Panc1 (cell line): ENCODE data around the gene PRDX5. TPM values are rescaled to one million over a fixed set of nuclear protein-coding genes. Genes with fewer than 3 reads are reported as not detected.

ENCODE experiments used
- ATAC-seq: fragments of 200-7000 bp; cut with Tn5 transposase; 2 replicates; pipeline ENCODE4 v1.9.1; 2020; ENCODE audit warnings: mild to moderate bottlenecking, moderate library complexity
- BruUV-seq: library from RNA; stranded (reverse); fragments of 400-500 nt; replicated peaks from 2 replicates; lab custom pipeline; 2021; lab: Mats Ljungman, UMichigan
- CTCF ChIA-PET: fragments of 300-600 bp; sonication (Branson Sonifier 250); formaldehyde crosslinking; loops from one replicate; lab custom pipeline; 2022; ENCODE audit warnings: antibody characterized with exemption; lab: Charles Lee
- POLR2A ChIA-PET: fragments of 300-600 bp; sonication (Branson Sonifier 250); formaldehyde crosslinking; loops from one replicate; lab custom pipeline; 2022; ENCODE audit warnings: antibody characterized with exemption; lab: Charles Lee
- DNase-seq: peaks from one replicate; pipeline ENCODE4 v3.0.0-alpha.2; 2010; ENCODE audit warnings: low read depth, low spot score
- H3K27ac ChIP-seq: 2 replicates; pipeline ENCODE4 v1.5.1; 2011; ENCODE audit warnings: mild to moderate bottlenecking, low read length, inconsistent platforms
- H3K27me3 ChIP-seq: fragments of 200-500 bp; sonication (Bioruptor generic); 2 replicates; pipeline ENCODE4 v1.6.0; 2014; ENCODE audit warnings: low read length, inconsistent platforms; ENCODE audit not compliant: control insufficient read depth, insufficient read depth
- H3K36me3 ChIP-seq: fragments of 200-500 bp; sonication (Bioruptor generic); 2 replicates; pipeline ENCODE4 v1.5.1; 2014; ENCODE audit warnings: inconsistent platforms, mild to moderate bottlenecking, low read length, moderate library complexity; ENCODE audit not compliant: control insufficient read depth, insufficient read depth
- H3K4me1 ChIP-seq: 2 replicates; pipeline ENCODE4 v1.5.1; 2011; ENCODE audit warnings: inconsistent platforms, mild to moderate bottlenecking, low read length, moderate library complexity; ENCODE audit not compliant: control insufficient read depth, insufficient read depth
- H3K4me3 ChIP-seq, 2 experiments: 2 replicates each; pipeline ENCODE4 v1.5.1; 2011 to 2012; ENCODE audit warnings: low read depth in 2 of 2, low read length in 2 of 2, mild to moderate bottlenecking in 2 of 2, inconsistent platforms in 1 of 2, moderate library complexity in 1 of 2
- H3K9me3 ChIP-seq: fragments of 200-500 bp; sonication (Bioruptor generic); 2 replicates; pipeline ENCODE4 v1.5.1; 2014; ENCODE audit warnings: low read depth, mild to moderate bottlenecking, inconsistent platforms, low read length, moderate library complexity; ENCODE audit not compliant: control insufficient read depth, insufficient read depth
- POLR2AphosphoS5 ChIP-seq: IDR thresholded peaks from 2 replicates; pipeline ENCODE4 v1.6.1; 2012; ENCODE audit warnings: mild to moderate bottlenecking, low read depth, low read length, moderate library complexity
- SIN3A ChIP-seq: IDR thresholded peaks from 2 replicates; pipeline ENCODE4 v1.6.1; 2012; ENCODE audit warnings: low read depth, mild to moderate bottlenecking, low read length, moderate library complexity, borderline replicate concordance; ENCODE audit not compliant: insufficient read depth
- TCF7L2 ChIP-seq: IDR thresholded peaks from 2 replicates; pipeline ENCODE4 v1.6.1; 2011; ENCODE audit warnings: mild to moderate bottlenecking, low read depth, low read length, inconsistent platforms
- in situ Hi-C: cut with HindIII; loops from 2 replicates; pipeline ENCODE4 v1.10.0; 2016; ENCODE audit warnings: low sequenced_read_pairs, low pct_unique_long_range_greater_than_20kb
- intact Hi-C: fragments of 100-400 bp; cut with micrococcal nuclease; formaldehyde crosslinking; loops from one replicate; pipeline ENCODE4 v1.10.0; 2022; ENCODE audit not compliant: unreplicated experiment
- total RNA-seq: library from RNA; stranded (reverse); gene quantifications from one replicate; pipeline ENCODE4 v1.2.1, GENCODE V29; 2021; ENCODE audit not compliant: unreplicated experiment
- TF ChIP-seq, protein P1 (sequence below), 2 experiments: IDR thresholded peaks; 2 replicates each; pipeline ENCODE4 v1.6.1; 2011 to 2012; ENCODE audit warnings: low read depth in 2 of 2, control low read depth in 1 of 2, low read length in 1 of 2, mild to moderate bottlenecking in 1 of 2, moderate library complexity in 1 of 2; ENCODE audit not compliant: insufficient read depth in 1 of 2
- TF ChIP-seq, protein P2 (sequence below): fragments of 450-650 bp; IDR thresholded peaks from 2 replicates; pipeline ENCODE4 v1.5.1; 2017; ENCODE audit warnings: mild to moderate bottlenecking

Gene PRDX5
- total RNA-seq, 1 experiment from 2014 or later: 492 TPM

DNA sequence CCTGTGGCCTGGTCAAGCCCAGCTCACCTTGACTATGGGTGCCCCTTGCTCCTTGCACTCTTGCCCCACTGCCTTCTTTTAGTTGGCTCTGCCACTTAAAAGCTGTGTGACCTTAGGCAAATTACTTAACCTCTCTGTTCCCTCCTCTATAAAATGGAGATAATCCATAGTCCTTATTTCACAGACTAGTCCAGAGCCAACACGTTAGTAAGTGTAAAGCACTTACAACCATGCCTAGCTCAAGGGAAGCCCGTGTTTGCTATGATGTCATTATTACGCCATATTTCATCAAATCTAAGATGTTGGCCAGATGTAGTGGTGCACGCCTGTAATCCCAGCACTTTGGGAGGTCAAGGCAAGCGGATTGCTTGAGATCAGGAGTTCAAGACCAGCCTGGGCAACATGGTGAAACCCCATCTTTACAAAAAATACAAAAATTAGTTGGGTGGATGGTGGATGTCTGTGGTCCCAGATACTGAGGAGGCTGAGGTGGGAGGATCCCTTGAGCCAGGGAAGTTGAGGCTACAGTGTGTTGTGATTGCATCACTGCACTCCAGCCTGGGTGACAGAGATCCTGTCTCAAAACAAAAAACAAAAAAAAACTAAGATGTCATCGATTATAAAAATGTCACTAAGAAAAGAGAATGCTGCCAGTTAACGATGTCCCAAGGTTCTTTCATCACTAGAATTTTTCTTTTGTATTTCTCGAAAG, 19.8 kb downstream of the PRDX5 start:
- ChIA-PET CTCF (interaction anchor here (1.1 to 1.3 kb wide), 2 partner anchors 19 to 20 kb away, joined by 3 to 4 read pairs; partner anchors contain the start of gene PRDX5), POLR2A (interaction anchor here (1.5 kb wide), 1 partner anchor 20 kb away, joined by 5 read pairs; the partner anchor contains the start of genes PRDX5 and TRMT112)
- peaks cover 16% of the 10 kb centered on the region for H3K4me1 ChIP-seq
- no peaks in the 10 kb centered on the region for H3K9me3 ChIP-seq
- TF ChIP-seq, protein P1, sequence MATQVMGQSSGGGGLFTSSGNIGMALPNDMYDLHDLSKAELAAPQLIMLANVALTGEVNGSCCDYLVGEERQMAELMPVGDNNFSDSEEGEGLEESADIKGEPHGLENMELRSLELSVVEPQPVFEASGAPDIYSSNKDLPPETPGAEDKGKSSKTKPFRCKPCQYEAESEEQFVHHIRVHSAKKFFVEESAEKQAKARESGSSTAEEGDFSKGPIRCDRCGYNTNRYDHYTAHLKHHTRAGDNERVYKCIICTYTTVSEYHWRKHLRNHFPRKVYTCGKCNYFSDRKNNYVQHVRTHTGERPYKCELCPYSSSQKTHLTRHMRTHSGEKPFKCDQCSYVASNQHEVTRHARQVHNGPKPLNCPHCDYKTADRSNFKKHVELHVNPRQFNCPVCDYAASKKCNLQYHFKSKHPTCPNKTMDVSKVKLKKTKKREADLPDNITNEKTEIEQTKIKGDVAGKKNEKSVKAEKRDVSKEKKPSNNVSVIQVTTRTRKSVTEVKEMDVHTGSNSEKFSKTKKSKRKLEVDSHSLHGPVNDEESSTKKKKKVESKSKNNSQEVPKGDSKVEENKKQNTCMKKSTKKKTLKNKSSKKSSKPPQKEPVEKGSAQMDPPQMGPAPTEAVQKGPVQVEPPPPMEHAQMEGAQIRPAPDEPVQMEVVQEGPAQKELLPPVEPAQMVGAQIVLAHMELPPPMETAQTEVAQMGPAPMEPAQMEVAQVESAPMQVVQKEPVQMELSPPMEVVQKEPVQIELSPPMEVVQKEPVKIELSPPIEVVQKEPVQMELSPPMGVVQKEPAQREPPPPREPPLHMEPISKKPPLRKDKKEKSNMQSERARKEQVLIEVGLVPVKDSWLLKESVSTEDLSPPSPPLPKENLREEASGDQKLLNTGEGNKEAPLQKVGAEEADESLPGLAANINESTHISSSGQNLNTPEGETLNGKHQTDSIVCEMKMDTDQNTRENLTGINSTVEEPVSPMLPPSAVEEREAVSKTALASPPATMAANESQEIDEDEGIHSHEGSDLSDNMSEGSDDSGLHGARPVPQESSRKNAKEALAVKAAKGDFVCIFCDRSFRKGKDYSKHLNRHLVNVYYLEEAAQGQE (IDR thresholded peaks at IDR 0.05; ENCODE audit: insufficient read depth in 1 of 2, low read depth in 2 of 2, low read length in 1 of 2): no peak
- TF ChIP-seq, protein P2, sequence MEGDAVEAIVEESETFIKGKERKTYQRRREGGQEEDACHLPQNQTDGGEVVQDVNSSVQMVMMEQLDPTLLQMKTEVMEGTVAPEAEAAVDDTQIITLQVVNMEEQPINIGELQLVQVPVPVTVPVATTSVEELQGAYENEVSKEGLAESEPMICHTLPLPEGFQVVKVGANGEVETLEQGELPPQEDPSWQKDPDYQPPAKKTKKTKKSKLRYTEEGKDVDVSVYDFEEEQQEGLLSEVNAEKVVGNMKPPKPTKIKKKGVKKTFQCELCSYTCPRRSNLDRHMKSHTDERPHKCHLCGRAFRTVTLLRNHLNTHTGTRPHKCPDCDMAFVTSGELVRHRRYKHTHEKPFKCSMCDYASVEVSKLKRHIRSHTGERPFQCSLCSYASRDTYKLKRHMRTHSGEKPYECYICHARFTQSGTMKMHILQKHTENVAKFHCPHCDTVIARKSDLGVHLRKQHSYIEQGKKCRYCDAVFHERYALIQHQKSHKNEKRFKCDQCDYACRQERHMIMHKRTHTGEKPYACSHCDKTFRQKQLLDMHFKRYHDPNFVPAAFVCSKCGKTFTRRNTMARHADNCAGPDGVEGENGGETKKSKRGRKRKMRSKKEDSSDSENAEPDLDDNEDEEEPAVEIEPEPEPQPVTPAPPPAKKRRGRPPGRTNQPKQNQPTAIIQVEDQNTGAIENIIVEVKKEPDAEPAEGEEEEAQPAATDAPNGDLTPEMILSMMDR: no peak
- no peak for TF ChIP-seq POLR2AphosphoS5
- TF ChIP-seq TCF7L2: no peak
- no peak for TF ChIP-seq SIN3A
- no peaks in the 10 kb centered on the region for H3K27me3 ChIP-seq
- no TSS peak for BruUV-seq
- DNase-seq: no peak
- intact Hi-C loops: no loop called here
- H3K27ac ChIP-seq: no peak overlapping the region
- in situ Hi-C loops: no loop called here
- no peaks in the 10 kb centered on the region for H3K36me3 ChIP-seq
- no peak for ATAC-seq
- H3K4me3 ChIP-seq: no peak overlapping the region

DNA sequence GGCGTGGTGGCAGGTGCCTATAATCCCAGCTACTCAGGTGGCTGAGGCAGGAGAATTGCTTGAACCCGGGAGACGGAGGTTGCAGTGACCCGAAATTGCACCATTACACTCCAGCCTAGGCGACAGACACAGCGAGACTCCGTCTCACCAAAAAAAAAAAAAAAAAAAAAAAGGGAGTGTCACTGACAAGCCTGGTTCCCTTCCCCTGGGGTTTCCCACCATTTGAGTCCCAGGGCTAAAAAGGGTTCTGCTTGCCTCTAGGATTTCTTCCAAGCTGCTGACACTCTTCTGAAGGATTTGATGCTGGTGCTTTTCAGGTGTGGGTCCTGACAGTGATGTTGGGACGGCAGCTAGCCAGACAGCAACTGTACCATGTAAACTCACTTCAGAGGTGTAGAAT, 20.8 kb downstream of the PRDX5 start:
- ChIA-PET POLR2A (no interaction called here), CTCF (no interaction called here)
- TF ChIP-seq SIN3A: no peak
- TF ChIP-seq TCF7L2: no peak
- TF ChIP-seq, protein P1 (IDR thresholded peaks at IDR 0.05; ENCODE audit: insufficient read depth in 1 of 2, low read depth in 2 of 2, low read length in 1 of 2): no peak
- no peak for TF ChIP-seq POLR2AphosphoS5
- TF ChIP-seq, protein P2: no peak
- Histone ChIP-seq H3K9me3 (no peaks in the 10 kb centered on the region), H3K4me1 (peaks cover 24% of the 10 kb centered on the region), H3K36me3 (no peaks in the 10 kb centered on the region), H3K27me3 (no peaks in the 10 kb centered on the region), H3K4me3 (no peak overlapping the region), H3K27ac (no peak overlapping the region)
- ATAC-seq: no peak
- intact Hi-C loops: no loop called here
- no peak for DNase-seq
- in situ Hi-C loops: no loop called here
- BruUV-seq: no TSS peak
